ENCODE results near the gene ZNF700. TPM values are rescaled to one million over a fixed set of nuclear protein-coding genes. Genes with fewer than 3 reads are reported as not detected.
"Not testable (repeated sequence)": the region's sequence is repeated elsewhere in the genome, so short reads cannot be mapped to it uniquely, and the experiment has no call there.

The ZNF700 gene
- 4.4 TPM for total RNA-seq

DNA sequence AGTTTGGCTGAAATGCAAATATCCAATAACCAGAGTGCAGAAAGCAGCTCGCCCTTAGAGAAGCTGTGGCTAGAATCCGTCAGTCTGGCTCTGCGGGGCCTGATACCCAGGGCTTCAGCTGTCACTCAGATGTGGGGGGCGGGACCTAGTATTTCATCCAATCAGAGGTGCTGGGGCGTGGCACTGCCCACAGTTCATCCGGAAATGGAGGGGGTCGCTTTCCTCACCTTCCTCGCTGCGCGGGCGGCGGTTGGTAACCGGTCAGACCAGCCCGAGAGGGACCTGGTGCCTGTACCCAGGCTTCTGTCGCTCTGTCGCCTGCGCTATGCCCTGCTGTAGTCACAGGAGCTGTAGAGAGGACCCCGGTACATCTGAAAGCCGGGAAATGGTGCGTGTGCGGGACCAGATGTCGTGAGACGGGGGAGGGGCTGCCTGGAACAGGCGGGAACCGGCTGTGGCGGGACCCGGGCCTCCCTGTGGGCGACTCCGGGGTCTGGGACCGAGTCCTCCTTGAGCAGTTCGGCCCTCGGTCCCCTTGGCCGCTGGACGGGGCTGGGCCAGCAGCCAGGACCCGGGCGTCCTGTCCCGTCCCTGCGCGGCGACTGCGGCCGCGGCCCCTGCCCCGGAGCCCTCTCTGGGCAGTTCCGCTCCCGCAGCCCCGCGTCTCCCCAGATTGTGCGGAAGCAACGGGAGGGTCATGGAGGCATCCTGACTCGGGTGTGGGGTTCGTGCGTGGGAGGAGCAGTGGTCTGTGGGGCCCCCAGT is at the start of gene ZNF700:
ZNF700 (plus strand) TSS at position 222 of the 765 bp plus-strand sequence; CDS start at position 326, 104 bp downstream.
- peaks cover 3 to 10% of the 10 kb centered on the region in 2 donors for H3K4me1 ChIP-seq
- TF ChIP-seq, protein P1, sequence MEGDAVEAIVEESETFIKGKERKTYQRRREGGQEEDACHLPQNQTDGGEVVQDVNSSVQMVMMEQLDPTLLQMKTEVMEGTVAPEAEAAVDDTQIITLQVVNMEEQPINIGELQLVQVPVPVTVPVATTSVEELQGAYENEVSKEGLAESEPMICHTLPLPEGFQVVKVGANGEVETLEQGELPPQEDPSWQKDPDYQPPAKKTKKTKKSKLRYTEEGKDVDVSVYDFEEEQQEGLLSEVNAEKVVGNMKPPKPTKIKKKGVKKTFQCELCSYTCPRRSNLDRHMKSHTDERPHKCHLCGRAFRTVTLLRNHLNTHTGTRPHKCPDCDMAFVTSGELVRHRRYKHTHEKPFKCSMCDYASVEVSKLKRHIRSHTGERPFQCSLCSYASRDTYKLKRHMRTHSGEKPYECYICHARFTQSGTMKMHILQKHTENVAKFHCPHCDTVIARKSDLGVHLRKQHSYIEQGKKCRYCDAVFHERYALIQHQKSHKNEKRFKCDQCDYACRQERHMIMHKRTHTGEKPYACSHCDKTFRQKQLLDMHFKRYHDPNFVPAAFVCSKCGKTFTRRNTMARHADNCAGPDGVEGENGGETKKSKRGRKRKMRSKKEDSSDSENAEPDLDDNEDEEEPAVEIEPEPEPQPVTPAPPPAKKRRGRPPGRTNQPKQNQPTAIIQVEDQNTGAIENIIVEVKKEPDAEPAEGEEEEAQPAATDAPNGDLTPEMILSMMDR (IDR thresholded peaks at IDR 0.05) = no peak
- H3K27ac ChIP-seq = peak within 1 kb of the TSS; percentile 92 to 93
- H3K36me3 ChIP-seq = no peaks in the 10 kb centered on the region
- intact Hi-C loops (cut with DNase I) = loop anchor here (1.0 to 5.0 kb wide), 7 partner anchors 38 to 215 kb away; partner anchors contain the start of genes ZNF20, ZNF433, ZNF491 and ZNF69
- H3K4me3 ChIP-seq = peak within 1 kb of the TSS; percentile 84 to 88
- DNase-seq (ENCODE audit: low spot score in 2 of 2) = peak; percentile 77 to 97
- H3K27me3 ChIP-seq = no peaks in the 10 kb centered on the region
- H3K9me3 ChIP-seq = no peaks in the 10 kb centered on the region

DNA sequence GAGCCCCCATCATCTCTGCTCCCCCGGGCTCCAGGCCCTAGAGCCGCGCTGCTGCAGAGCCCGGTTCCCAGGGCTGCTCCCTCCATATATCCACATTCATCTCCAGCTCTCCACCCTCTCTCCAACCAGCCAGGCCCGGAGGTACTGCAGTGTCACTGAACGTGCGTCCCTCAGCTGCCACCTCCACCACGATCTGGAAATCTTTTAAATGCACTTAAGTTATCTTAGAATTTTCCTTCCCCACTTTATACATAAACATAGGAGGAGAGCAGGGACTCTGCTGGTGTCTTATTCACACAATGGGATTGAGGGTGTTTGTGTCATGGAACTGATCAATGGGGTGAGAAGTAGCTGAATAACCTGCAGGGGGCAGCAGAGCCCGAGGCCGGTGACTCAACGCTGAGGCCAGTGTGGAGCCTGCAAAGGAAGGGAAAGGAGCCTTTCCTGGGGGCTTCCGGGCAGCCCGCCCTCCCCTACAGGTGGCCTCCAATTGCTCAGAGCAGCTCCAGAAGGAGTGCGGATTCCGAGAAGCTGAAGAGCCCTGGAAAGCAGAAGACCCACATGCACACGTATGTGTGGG is 45.1 kb upstream of the ZNF700 start:
- intact Hi-C loops (cut with DNase I) = loop anchor here (2.0 to 5.0 kb wide), 2 partner anchors 83 to 261 kb away; partner anchors contain the start of gene ZNF20

DNA sequence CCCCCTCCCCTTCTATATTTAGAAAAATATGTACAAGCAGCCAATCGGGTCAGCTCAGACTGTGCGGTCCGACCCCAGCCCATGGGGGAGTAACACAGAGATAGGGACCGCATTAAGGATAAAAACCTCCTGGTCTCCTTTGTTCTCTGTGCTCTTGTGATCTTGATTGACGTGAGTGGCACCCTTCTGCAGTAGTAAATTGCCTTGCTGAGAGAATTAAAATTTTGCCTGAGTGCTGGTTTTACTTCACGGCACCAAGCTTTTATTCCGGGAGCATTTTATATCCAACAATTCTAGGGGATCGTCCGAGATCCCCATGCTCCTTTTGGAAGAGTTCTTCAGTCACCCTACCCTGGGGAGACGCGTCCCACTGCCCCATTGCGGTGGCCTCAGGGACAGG is 44.3 kb upstream of the ZNF700 start:
- Histone ChIP-seq H3K9me3 (no peaks in the 10 kb centered on the region), H3K4me1 (no peaks in the 10 kb centered on the region), H3K4me3 (no peak overlapping the region), H3K36me3 (no peaks in the 10 kb centered on the region), H3K27me3 (no peaks in the 10 kb centered on the region), H3K27ac (no peak overlapping the region)
- DNase-seq (ENCODE audit: low spot score in 2 of 2) = no peak
- intact Hi-C loops (cut with DNase I) = loop anchor here (2.0 to 5.0 kb wide), 2 partner anchors 82 to 260 kb away; partner anchors contain the start of gene ZNF20
- TF ChIP-seq, protein P1 (IDR thresholded peaks at IDR 0.05) = no peak

More for the DNA sequence above, 45.1 kb upstream of the ZNF700 start:
- not testable (repeated sequence) for H3K27ac ChIP-seq; H3K9me3 ChIP-seq; H3K27me3 ChIP-seq; H3K4me3 ChIP-seq; DNase-seq (ENCODE audit: low spot score in 2 of 2); H3K36me3 ChIP-seq; H3K4me1 ChIP-seq

DNA sequence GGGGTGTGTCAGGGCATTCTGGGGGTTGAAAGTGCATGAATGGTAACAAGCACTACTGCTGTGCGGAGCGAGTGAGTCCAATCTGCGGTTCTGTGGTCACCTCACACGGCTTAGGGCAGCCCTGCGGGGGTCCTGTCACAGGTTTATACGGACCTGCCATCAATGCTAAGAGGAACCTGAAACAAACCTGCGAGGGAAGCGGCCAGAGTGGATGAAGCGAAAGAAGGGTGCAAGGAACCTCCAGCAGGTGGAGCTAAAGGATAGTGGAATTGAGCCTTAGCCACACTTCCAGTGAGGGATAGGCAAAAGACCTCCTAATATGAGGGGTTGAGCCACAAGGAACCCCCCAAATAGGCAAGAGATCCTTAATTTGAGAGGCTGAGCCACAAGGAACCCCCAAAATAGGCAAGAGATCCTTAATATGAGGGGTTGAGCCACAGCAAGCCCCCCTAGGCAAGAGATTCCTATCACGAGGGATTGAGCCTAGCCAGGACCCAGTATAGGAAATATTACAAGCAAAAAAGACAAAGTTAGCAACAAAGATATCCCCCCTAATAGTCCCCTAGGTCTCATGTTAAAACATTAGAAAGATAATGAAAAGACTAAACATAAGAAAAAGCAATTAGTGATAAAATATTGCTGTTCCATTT is 43.6 kb upstream of the ZNF700 start:
- no peaks in the 10 kb centered on the region for H3K4me1 ChIP-seq
- no peak overlapping the region for H3K27ac ChIP-seq
- H3K27me3 ChIP-seq = no peaks in the 10 kb centered on the region
- TF ChIP-seq, protein P1 (IDR thresholded peaks at IDR 0.05) = peak; percentile 37 to 63 (median 47)
- DNase-seq (ENCODE audit: low spot score in 2 of 2) = no peak
- no peak overlapping the region for H3K4me3 ChIP-seq
- H3K9me3 ChIP-seq = no peaks in the 10 kb centered on the region
- H3K36me3 ChIP-seq = no peaks in the 10 kb centered on the region
- intact Hi-C loops (cut with DNase I) = loop anchor here (1.0 to 5.0 kb wide), 3 partner anchors 81 to 260 kb away; partner anchors contain the start of gene ZNF20

DNA sequence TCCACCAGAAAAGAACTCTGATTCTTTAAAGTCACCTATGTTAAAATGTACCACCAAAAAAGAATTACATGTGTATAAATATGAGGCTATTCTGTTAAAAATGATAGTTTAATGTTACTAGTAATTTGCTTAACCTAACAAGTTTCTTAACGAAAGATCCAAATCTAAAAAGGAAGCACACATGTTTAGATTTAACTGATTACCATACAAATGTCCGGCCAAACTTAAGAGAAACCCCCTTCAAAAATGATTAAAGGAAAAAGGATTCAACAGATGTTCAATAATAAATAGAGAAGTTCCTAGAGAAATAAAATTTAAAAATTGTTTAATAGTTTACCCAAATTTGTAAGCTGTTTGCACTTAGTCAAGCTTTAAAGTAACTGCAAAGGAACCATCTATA is 42.3 kb upstream of the ZNF700 start:
- Histone ChIP-seq H3K27ac (no peak overlapping the region), H3K4me1 (no peaks in the 10 kb centered on the region), H3K4me3 (no peak overlapping the region), H3K27me3 (no peaks in the 10 kb centered on the region), H3K36me3 (no peaks in the 10 kb centered on the region), H3K9me3 (no peaks in the 10 kb centered on the region)
- intact Hi-C loops (cut with DNase I) = loop anchor here (5.0 kb wide), 1 partner anchor 80 kb away; no protein-coding TSS in a partner anchor
- no peak for DNase-seq (ENCODE audit: low spot score in 2 of 2)
- TF ChIP-seq, protein P1 (IDR thresholded peaks at IDR 0.05) = no peak
